ENCODE data around the gene MRNIP. TPM values are rescaled to one million over a fixed set of nuclear protein-coding genes. Genes with fewer than 3 reads are reported as not detected.
A peak's percentile ranks its signal among the peaks of the same experiment; 100 is the strongest.

The MRNIP gene
- total and polyA plus RNA-seq, 2 of the 4 experiments (the other 2 are of a cell fraction), result 6.6 to 24.7 TPM

DNA sequence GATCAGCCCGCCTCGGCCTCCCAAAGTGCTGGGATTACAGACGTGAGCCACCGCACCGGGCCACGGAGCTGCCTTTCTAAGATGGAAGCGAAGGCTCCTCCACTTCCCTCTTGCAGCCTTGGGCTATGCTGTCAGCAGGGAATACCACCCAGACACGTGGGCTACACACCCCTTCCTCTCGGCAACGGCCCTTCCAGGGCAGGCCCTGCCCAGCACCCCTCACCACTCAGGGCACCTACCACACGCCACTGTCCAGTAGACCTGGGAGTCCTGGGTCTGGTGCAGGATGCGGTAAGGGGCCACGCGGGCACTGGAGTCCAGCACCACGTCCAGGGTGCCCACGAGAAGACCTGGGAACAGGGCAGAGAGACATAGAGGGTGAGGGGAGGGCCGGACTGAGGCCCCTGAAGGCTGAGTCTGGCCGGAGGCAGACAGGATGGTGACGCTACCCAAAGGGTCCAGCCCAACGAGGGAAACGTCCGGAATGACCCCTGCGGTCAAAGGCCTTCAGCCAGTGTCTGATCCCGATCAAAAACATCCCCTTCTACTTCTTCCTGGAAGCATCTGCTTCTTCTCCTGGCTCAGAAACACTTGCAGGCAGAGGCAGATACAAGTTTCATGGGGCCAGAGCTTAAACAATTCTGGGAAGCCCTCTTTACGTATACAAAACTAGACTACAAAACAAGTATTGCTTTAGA, 46.0 kb upstream of the MRNIP start:
- intact Hi-C loops (cut with micrococcal nuclease) (loop anchor here (5.0 kb wide), 2 partner anchors 102 to 168 kb away; partner anchors contain the start of gene RNF130), dilution Hi-C loops (cut with HindIII; ENCODE audit: low sequenced_read_pairs, unreplicated experiment) (no loop called here), in situ Hi-C loops (cut with MboI; ENCODE audit: low sequenced_read_pairs) (no loop called here)
- DNase-seq (no peak), ATAC-seq (ENCODE audit: low read depth) (no peak)
- no peaks in the 10 kb centered on the region for H3K27me3 ChIP-seq (ENCODE audit: control insufficient read depth, insufficient read depth, low read length)
- H4K20me1 ChIP-seq (ENCODE audit: insufficient read depth, low read length), result peaks cover 26% of the 10 kb centered on the region
- peak overlapping the region; percentile 14 for H2AFZ ChIP-seq (replicated peaks; ENCODE audit: low read length, poor library complexity)
- H4K8ac ChIP-seq (ENCODE audit: low read depth in 2 of 2, low read length in 2 of 2), result no peak overlapping the region
- no peak overlapping the region for H3K4me3 ChIP-seq (ENCODE audit: insufficient read depth, low read depth, low read length)
- H3K4ac ChIP-seq (ENCODE audit: low read depth, low read length), result no peak overlapping the region
- H3K56ac ChIP-seq (ENCODE audit: extremely low read depth, insufficient read depth, low read length), result no peak overlapping the region
- TF ChIP-seq NFE2L2 (IDR thresholded peaks at IDR 0.05; ENCODE audit: low read depth, low read length), result no peak
- no peak for TF ChIP-seq MAZ (IDR thresholded peaks at IDR 0.05; ENCODE audit: borderline replicate concordance, low read depth, low read length)
- TF ChIP-seq CEBPB (IDR thresholded peaks at IDR 0.05; ENCODE audit: low read depth, low read length), result no peak
- no peak for TF ChIP-seq MXI1 (IDR thresholded peaks at IDR 0.05; ENCODE audit: borderline replicate concordance, low read depth, low read length)
- no peak for TF ChIP-seq MAFK (IDR thresholded peaks at IDR 0.05; ENCODE audit: low read depth, low read length)
- TF ChIP-seq, protein P1, sequence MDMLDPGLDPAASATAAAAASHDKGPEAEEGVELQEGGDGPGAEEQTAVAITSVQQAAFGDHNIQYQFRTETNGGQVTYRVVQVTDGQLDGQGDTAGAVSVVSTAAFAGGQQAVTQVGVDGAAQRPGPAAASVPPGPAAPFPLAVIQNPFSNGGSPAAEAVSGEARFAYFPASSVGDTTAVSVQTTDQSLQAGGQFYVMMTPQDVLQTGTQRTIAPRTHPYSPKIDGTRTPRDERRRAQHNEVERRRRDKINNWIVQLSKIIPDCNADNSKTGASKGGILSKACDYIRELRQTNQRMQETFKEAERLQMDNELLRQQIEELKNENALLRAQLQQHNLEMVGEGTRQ (IDR thresholded peaks at IDR 0.05; ENCODE audit: low read depth, low read length), result no peak
- no peak for TF ChIP-seq POLR2A (IDR thresholded peaks at IDR 0.05; ENCODE audit: low read depth, low read length)
- no peak for TF ChIP-seq CTCF (conservative IDR thresholded peaks at IDR 0.05; ENCODE audit: low read depth, low read length)
- TF ChIP-seq ELK1 (IDR thresholded peaks at IDR 0.05; ENCODE audit: borderline replicate concordance, low read depth, low read length), result no peak
- no peak for TF ChIP-seq RFX5 (IDR thresholded peaks at IDR 0.05; ENCODE audit: low read depth, low read length)
- no peak for TF ChIP-seq RCOR1 (IDR thresholded peaks at IDR 0.05; ENCODE audit: insufficient replicate concordance, low read length)
- no peak for TF ChIP-seq BHLHE40 (IDR thresholded peaks at IDR 0.05; ENCODE audit: low read depth, low read length)
- no peak for TF ChIP-seq FOS (IDR thresholded peaks at IDR 0.05; ENCODE audit: low read depth, low read length)
- no peak overlapping the region for H2BK15ac ChIP-seq (ENCODE audit: low read depth, low read length)
- H3K14ac ChIP-seq (replicated peaks; ENCODE audit: low read depth, low read length), result no peak overlapping the region
- no TSS peak for BruUV-seq (replicated peaks)
- peaks cover 7% of the 10 kb centered on the region; the same call in 1 of the 2 replicates for H3K4me1 ChIP-seq (ENCODE audit: control insufficient read depth, insufficient read depth, low read length)
- WGBS, 2 experiments (ENCODE audit: extremely low coverage in 2 of 2, insufficient read length in 1 of 2), result 100% methylated on average over 3 of the region's 25 CpGs; no CpG with 5 or more reads in 1 of the 2 experiments
- ChIA-PET POLR2A (ENCODE audit: unreplicated experiment) (no interaction called here), CTCF (no interaction called here)
- peaks cover 4% of the 10 kb centered on the region; the same call in 1 of the 2 replicates for H3K9me1 ChIP-seq (ENCODE audit: insufficient read depth, low read length)
- H2BK120ac ChIP-seq (ENCODE audit: low read depth, low read length), result no peak overlapping the region
- no peak overlapping the region for H4K5ac ChIP-seq (ENCODE audit: low read depth, low read length)
- peaks cover 41% of the 10 kb centered on the region for H3K36me3 ChIP-seq (ENCODE audit: control insufficient read depth, insufficient read depth, low read length)
- H3K23ac ChIP-seq (ENCODE audit: low read depth, low read length), result no peak overlapping the region
- no peak overlapping the region for H2AK5ac ChIP-seq (ENCODE audit: low read depth, low read length)
- no peak overlapping the region for H2BK5ac ChIP-seq (ENCODE audit: low read depth, low read length, poor library complexity, severe bottlenecking)
- no peak overlapping the region for H3K9ac ChIP-seq (ENCODE audit: low read depth, low read length)
- H2AK9ac ChIP-seq (replicated peaks; ENCODE audit: low read depth, low read length, poor library complexity), result no peak overlapping the region
- H3K27ac ChIP-seq (ENCODE audit: insufficient read depth, low read length), result no peak overlapping the region
- H3K18ac ChIP-seq (ENCODE audit: low read depth, low read length), result no peak overlapping the region
- H3K9me3 ChIP-seq (ENCODE audit: control insufficient read depth, insufficient read depth, low read length), result no peaks in the 10 kb centered on the region
- no peak overlapping the region for H4K91ac ChIP-seq (ENCODE audit: insufficient read depth, low read depth, low read length)
- peaks cover 35 to 64% of the 10 kb centered on the region in 2 experiments for H3K79me1 ChIP-seq (ENCODE audit: low read depth in 1 of 2, low read length in 2 of 2)
- no peak overlapping the region for H3K4me2 ChIP-seq (ENCODE audit: low read depth, low read length)
- H2BK20ac ChIP-seq (ENCODE audit: low read depth, low read length), result no peak overlapping the region

Measured in IMR-90 (cell line).